Esophagus muscularis mucosa (tissue), 3 donors: ENCODE results near the gene KBTBD2.
"Not testable (repeated sequence)": the region's sequence is repeated elsewhere in the genome, so short reads cannot be mapped to it uniquely, and the experiment has no call there.

Experiments used
- POLR2AphosphoS5 ChIP-seq, 2 donors: sonication (generic); formaldehyde crosslinking; IDR thresholded peaks; one replicate each; pipeline ENCODE4 v1.6.1; 2017; ENCODE audit warnings: antibody characterized with exemption in 2 of 2
- TF ChIP-seq, protein P1 (sequence below), 3 experiments: fragments of 200-600 bp in 2 of 3; fragments of 450-650 bp in 1 of 3; sonication (generic) in 2 of 3; IDR thresholded peaks; one replicate each; pipeline ENCODE4 v1.5.1; 2017 to 2019; ENCODE audit warnings: antibody characterized with exemption in 3 of 3, mild to moderate bottlenecking in 2 of 3, moderate library complexity in 1 of 3

- TF ChIP-seq, protein P1, sequence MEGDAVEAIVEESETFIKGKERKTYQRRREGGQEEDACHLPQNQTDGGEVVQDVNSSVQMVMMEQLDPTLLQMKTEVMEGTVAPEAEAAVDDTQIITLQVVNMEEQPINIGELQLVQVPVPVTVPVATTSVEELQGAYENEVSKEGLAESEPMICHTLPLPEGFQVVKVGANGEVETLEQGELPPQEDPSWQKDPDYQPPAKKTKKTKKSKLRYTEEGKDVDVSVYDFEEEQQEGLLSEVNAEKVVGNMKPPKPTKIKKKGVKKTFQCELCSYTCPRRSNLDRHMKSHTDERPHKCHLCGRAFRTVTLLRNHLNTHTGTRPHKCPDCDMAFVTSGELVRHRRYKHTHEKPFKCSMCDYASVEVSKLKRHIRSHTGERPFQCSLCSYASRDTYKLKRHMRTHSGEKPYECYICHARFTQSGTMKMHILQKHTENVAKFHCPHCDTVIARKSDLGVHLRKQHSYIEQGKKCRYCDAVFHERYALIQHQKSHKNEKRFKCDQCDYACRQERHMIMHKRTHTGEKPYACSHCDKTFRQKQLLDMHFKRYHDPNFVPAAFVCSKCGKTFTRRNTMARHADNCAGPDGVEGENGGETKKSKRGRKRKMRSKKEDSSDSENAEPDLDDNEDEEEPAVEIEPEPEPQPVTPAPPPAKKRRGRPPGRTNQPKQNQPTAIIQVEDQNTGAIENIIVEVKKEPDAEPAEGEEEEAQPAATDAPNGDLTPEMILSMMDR (IDR thresholded peaks at IDR 0.05): not testable (repeated sequence)
- not testable (repeated sequence) for TF ChIP-seq POLR2AphosphoS5 (IDR thresholded peaks at IDR 0.05)
Measured at GRCh38 chr7:32916994-32917393, 25.4 kb upstream of the KBTBD2 start.
